ENCODE results near the gene CNTNAP2. TPM values are rescaled to one million over a fixed set of nuclear protein-coding genes. Genes with fewer than 3 reads are reported as not detected.

Gene CNTNAP2
- total and polyA plus RNA-seq, 3 experiments from 2014 or later, result not detected

DNA sequence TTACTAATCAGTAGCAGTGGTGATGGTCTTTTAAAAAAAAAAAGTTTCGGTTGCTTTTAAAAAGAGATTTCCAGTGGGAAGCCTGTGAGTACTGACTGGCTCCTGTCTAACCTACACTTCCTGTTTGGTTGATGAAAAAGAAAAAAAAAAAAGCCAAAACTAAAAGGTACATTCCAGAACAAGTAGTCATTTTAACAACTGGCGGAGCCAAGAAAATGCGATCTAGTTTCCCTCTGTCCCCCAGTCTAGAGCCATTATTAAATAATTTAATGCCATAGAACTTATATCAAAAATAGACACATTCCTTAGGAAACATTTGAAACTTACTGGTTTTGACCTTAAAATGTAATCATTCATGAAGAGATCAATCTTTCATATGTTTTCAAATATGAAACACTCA, 2219.8 kb downstream of the CNTNAP2 start:
- Histone ChIP-seq H3K9me3 (ENCODE audit: low read length) (no peaks in the 10 kb centered on the region), H3K4me1 (ENCODE audit: insufficient read depth, low read length) (no peaks in the 10 kb centered on the region), H3K36me3 (ENCODE audit: insufficient read depth, low read length) (no peaks in the 10 kb centered on the region), H3K27ac (ENCODE audit: low read depth, low read length) (no peak overlapping the region), H3K4me3 (ENCODE audit: low read length) (no peak overlapping the region), H3K27me3 (ENCODE audit: insufficient read depth, low read length, poor library complexity, severe bottlenecking) (peaks cover 7% of the 10 kb centered on the region)
- Mint-ChIP-seq H3K4me3 (no peak overlapping the region), H3K9me3 (peaks cover 0 to 3% (median 0%) of the 10 kb centered on the region in 5 donors), H3K27me3 (peaks cover 26 to 70% of the 10 kb centered on the region in 2 donors), H3K27ac (no peak overlapping the region), H3K4me1 (peaks cover 4 to 20% (median 15%) of the 10 kb centered on the region in 3 donors), H3K36me3 (peaks cover 0 to 1% (median 0%) of the 10 kb centered on the region in 3 donors)
- no peak for DNase-seq
- CTCF ChIA-PET, result no interaction called here
- POLR2A ChIA-PET, result no interaction called here

DNA sequence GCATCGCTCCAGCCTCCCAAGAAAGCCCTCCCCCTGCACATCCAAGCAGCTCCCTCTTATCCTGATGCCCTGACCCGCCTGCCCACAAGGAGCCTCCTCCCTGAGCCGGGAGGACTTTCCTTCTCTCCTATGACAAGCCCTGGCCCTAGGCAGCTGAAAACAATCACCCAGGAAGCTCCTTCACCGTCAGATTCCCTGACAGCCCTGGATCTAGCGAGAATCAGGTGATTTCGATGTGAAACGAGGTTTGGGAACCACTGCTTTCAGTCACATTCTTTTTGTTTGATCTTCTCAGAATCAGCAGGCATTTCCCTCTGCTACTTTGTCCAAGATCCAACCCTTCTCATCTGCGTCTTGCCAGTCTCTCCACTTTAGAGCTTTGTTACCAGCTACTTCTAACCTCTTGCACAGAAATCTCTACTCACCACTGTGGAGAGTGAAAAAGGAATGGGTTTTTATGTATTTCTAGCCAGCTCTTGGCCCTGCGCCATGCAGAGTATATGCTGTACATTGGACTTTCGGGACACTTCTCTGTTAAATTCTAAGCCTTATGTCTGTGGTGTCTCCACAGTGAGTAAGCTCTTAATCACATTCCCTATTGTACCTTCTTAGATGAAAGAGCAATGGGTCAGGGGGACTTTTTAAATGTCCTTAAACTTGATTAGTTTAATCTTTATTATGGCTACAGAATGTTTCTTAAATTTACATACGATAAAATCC, 2220.8 kb downstream of the CNTNAP2 start:
- POLR2A ChIA-PET, result no interaction called here
- H3K27ac Mint-ChIP-seq, result no peak overlapping the region
- CTCF ChIA-PET, result no interaction called here
- Histone ChIP-seq H3K36me3 (ENCODE audit: insufficient read depth, low read length) (no peaks in the 10 kb centered on the region), H3K27ac (ENCODE audit: low read depth, low read length) (no peak overlapping the region), H3K4me3 (ENCODE audit: low read length) (no peak overlapping the region), H3K4me1 (ENCODE audit: insufficient read depth, low read length) (no peaks in the 10 kb centered on the region), H3K9me3 (ENCODE audit: low read length) (no peaks in the 10 kb centered on the region), H3K27me3 (ENCODE audit: insufficient read depth, low read length, poor library complexity, severe bottlenecking) (peaks cover 11% of the 10 kb centered on the region)
- peaks cover 0 to 2% (median 0%) of the 10 kb centered on the region in 5 donors for H3K9me3 Mint-ChIP-seq
- H3K4me3 Mint-ChIP-seq, result no peak overlapping the region
- H3K4me1 Mint-ChIP-seq, result peaks cover 4 to 20% (median 15%) of the 10 kb centered on the region in 3 donors
- no peak for DNase-seq
- peaks cover 32 to 77% of the 10 kb centered on the region in 2 donors for H3K27me3 Mint-ChIP-seq
- H3K36me3 Mint-ChIP-seq, result no peaks in the 10 kb centered on the region

DNA sequence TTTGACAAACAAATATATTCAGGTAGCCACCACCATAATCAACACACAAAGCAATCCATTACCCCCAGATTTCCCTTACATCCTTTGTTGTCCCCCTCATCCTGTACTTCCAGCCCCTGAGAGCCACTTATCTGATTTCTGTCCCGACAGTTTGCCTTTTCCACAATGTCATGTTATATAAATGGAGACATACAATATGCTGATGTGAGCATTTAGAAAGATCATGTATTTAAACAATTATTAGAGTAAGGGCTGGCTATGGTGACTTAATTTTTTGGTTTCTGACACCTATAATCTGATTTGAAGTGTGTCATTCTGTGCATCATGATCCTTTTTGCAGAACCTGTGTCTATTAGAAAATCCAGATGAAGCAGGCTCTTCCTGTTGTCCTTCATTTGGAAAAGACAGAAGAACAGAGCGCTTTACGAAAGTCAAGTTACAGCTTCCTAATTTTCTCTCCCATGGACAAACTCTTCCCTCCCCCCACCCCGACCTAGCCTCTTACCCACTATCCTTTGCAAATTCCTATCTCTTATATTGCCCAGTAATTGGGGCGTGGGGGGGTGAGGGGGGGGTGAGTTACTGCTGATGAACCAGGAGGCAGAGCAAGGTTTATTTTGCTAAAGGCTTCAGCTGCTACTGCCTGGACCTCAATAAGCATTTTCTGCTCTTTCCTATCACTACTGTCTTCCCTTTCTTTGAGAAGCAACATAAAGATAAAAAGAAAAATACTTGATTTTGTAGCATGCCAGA, 2221.6 kb downstream of the CNTNAP2 start:
- peak overlapping the region in 1 of 7 donors; percentile 59 for H3K4me3 Mint-ChIP-seq
- peaks cover 4 to 20% (median 15%) of the 10 kb centered on the region in 3 donors for H3K4me1 Mint-ChIP-seq
- POLR2A ChIA-PET, result no interaction called here
- CTCF ChIA-PET, result no interaction called here
- Histone ChIP-seq H3K27ac (ENCODE audit: low read depth, low read length) (no peak overlapping the region), H3K4me3 (ENCODE audit: low read length) (no peak overlapping the region), H3K4me1 (ENCODE audit: insufficient read depth, low read length) (no peaks in the 10 kb centered on the region), H3K9me3 (ENCODE audit: low read length) (no peaks in the 10 kb centered on the region), H3K27me3 (ENCODE audit: insufficient read depth, low read length, poor library complexity, severe bottlenecking) (peaks cover 11% of the 10 kb centered on the region), H3K36me3 (ENCODE audit: insufficient read depth, low read length) (no peaks in the 10 kb centered on the region)
- peak overlapping the region in 1 of 8 donors; percentile 48 for H3K27ac Mint-ChIP-seq
- H3K36me3 Mint-ChIP-seq, result no peaks in the 10 kb centered on the region
- peaks cover 32 to 85% of the 10 kb centered on the region in 2 donors for H3K27me3 Mint-ChIP-seq
- no peak for DNase-seq
- H3K9me3 Mint-ChIP-seq, result no peaks in the 10 kb centered on the region

DNA sequence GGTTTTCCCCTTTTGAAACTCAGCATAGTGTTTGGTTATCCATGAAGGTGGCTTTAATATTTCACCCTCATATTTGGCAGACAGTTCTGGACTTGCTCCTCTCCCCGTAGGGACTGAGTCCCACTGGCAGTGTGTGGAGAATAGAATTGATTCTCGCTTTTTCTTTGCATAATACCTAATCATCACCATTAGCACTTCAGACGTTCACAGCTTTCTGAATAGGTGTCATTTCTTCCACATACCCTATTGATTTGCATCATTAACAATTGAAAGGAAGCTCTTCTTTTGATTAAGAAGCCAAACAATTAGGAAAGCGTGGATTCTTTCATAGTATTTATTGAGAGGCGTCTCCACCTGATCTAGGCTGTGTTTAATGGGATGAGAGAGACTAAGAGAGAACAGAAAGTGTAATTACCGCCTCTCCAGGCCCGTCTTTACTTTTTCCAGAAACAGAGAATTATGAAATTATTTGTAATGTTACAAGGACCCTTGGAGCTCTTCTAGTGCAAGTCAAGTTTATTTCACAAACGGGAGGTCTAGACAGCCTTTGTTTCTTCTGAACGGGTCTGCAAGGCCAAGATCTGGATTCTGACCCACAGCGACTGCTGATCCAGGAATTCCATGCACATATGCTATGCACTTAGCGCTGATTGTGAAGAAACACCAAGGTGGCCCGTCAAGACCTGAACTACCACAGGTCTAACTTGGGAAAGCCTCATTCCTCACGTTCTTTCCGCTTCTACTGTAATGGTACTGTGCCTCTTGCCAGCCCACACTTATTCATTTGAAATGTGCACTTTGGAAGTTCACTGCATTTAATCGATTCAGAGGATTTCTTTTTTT, 2224.1 kb downstream of the CNTNAP2 start:
- no peak overlapping the region for H3K4me3 ChIP-seq (ENCODE audit: low read length)
- peaks cover 11% of the 10 kb centered on the region for H3K27me3 ChIP-seq (ENCODE audit: insufficient read depth, low read length, poor library complexity, severe bottlenecking)
- H3K4me3 Mint-ChIP-seq, result peak overlapping the region in 2 of 7 donors; percentile 0 to 20
- ChIA-PET POLR2A (no interaction called here), CTCF (no interaction called here)
- peaks cover 4 to 20% (median 15%) of the 10 kb centered on the region in 3 donors for H3K4me1 Mint-ChIP-seq
- no peak overlapping the region for H3K27ac ChIP-seq (ENCODE audit: low read depth, low read length)
- DNase-seq, result no peak
- no peaks in the 10 kb centered on the region for H3K9me3 Mint-ChIP-seq
- no peak overlapping the region for H3K27ac Mint-ChIP-seq
- H3K27me3 Mint-ChIP-seq, result peaks cover 34 to 89% of the 10 kb centered on the region in 2 donors
- H3K9me3 ChIP-seq (ENCODE audit: low read length), result no peaks in the 10 kb centered on the region
- no peaks in the 10 kb centered on the region for H3K36me3 ChIP-seq (ENCODE audit: insufficient read depth, low read length)
- H3K36me3 Mint-ChIP-seq, result no peaks in the 10 kb centered on the region
- H3K4me1 ChIP-seq (ENCODE audit: insufficient read depth, low read length), result no peaks in the 10 kb centered on the region

DNA sequence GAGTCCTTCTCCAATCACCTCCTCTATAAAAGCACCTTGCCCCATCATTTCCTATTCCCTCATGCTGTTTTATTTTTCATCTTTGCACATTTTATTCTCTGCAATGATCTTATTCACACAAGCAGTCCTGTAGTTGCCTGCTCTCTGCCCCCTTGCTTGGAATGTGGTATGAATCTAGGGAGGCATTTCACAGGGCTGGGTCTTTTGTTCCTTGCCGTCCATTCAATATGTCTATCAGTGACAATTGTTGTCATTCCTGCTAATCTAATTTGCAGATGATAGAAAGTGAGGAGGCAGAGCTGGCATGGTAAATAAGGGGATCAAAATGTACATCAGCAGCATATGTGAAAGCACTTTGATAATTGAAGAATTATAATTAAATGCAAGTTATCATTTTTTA, 2227.8 kb downstream of the CNTNAP2 start:
- Mint-ChIP-seq H3K36me3 (no peaks in the 10 kb centered on the region), H3K9me3 (no peaks in the 10 kb centered on the region), H3K27me3 (peaks cover 23 to 52% of the 10 kb centered on the region in 2 donors), H3K4me1 (peaks cover 2 to 12% (median 7%) of the 10 kb centered on the region in 3 donors), H3K27ac (no peak overlapping the region), H3K4me3 (no peak overlapping the region)
- Histone ChIP-seq H3K36me3 (ENCODE audit: insufficient read depth, low read length) (no peaks in the 10 kb centered on the region), H3K27ac (ENCODE audit: low read depth, low read length) (no peak overlapping the region), H3K27me3 (ENCODE audit: insufficient read depth, low read length, poor library complexity, severe bottlenecking) (peaks cover 4% of the 10 kb centered on the region), H3K4me1 (ENCODE audit: insufficient read depth, low read length) (no peaks in the 10 kb centered on the region), H3K9me3 (ENCODE audit: low read length) (no peaks in the 10 kb centered on the region), H3K4me3 (ENCODE audit: low read length) (no peak overlapping the region)
- ChIA-PET POLR2A (no interaction called here), CTCF (no interaction called here)
- DNase-seq, result no peak

DNA sequence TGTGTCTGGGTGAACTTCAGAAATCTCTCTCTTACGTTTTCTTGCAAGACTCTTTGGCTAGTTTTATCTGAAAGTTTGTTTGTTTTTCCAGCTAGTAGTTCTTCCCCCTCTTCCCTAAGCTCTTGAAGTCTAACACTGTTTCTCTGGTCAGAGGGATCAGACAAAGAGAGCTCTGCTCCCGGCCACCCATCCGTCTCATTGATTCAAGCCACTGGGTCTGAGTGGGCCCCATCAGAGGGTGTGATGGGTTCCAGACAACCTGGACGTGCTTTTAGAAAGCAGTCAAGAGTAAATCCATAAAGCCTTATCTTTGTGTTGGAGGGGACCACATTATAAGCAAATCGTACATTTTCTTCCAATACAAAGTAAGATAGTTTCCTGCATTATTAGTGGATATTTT, 2231.4 kb downstream of the CNTNAP2 start:
- H3K9me3 ChIP-seq (ENCODE audit: low read length), result no peaks in the 10 kb centered on the region
- no peak for DNase-seq
- no peaks in the 10 kb centered on the region for H3K4me1 Mint-ChIP-seq
- H3K27me3 Mint-ChIP-seq, result peaks cover 10 to 19% of the 10 kb centered on the region in 2 donors
- no peaks in the 10 kb centered on the region for H3K36me3 Mint-ChIP-seq
- no peaks in the 10 kb centered on the region for H3K9me3 Mint-ChIP-seq
- no peak overlapping the region for H3K4me3 Mint-ChIP-seq
- H3K4me3 ChIP-seq (ENCODE audit: low read length), result no peak overlapping the region
- H3K27me3 ChIP-seq (ENCODE audit: insufficient read depth, low read length, poor library complexity, severe bottlenecking), result no peaks in the 10 kb centered on the region
- ChIA-PET POLR2A (no interaction called here), CTCF (no interaction called here)
- no peaks in the 10 kb centered on the region for H3K4me1 ChIP-seq (ENCODE audit: insufficient read depth, low read length)
- H3K36me3 ChIP-seq (ENCODE audit: insufficient read depth, low read length), result no peaks in the 10 kb centered on the region
- no peak overlapping the region for H3K27ac ChIP-seq (ENCODE audit: low read depth, low read length)
- no peak overlapping the region for H3K27ac Mint-ChIP-seq

DNA sequence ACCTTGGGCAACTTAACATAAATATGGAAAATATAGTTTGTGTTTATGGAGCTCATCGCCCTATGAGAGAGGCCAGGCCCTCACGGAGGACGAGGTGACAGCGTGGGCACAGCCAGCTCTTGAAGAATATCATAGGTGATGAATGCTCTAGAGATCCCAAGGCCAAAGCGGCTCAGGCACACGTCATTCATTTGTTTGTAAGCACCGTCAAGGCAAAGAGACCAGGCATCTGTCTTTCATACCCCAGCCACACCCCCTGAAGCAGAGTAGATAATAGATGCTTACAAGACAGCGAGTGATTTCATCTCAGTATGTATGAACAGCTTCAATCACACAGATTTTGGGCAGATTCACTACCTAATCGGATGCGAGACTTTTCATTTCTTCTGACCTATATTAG, 2231.9 kb downstream of the CNTNAP2 start:
- Histone ChIP-seq H3K36me3 (ENCODE audit: insufficient read depth, low read length) (no peaks in the 10 kb centered on the region), H3K27me3 (ENCODE audit: insufficient read depth, low read length, poor library complexity, severe bottlenecking) (no peaks in the 10 kb centered on the region), H3K4me1 (ENCODE audit: insufficient read depth, low read length) (no peaks in the 10 kb centered on the region), H3K9me3 (ENCODE audit: low read length) (no peaks in the 10 kb centered on the region), H3K4me3 (ENCODE audit: low read length) (no peak overlapping the region), H3K27ac (ENCODE audit: low read depth, low read length) (no peak overlapping the region)
- no peak for DNase-seq
- Mint-ChIP-seq H3K36me3 (no peaks in the 10 kb centered on the region), H3K4me3 (no peak overlapping the region), H3K4me1 (no peaks in the 10 kb centered on the region), H3K27ac (no peak overlapping the region), H3K27me3 (peaks cover 10 to 14% of the 10 kb centered on the region in 2 donors), H3K9me3 (no peaks in the 10 kb centered on the region)
- POLR2A ChIA-PET, result no interaction called here
- CTCF ChIA-PET, result no interaction called here

DNA sequence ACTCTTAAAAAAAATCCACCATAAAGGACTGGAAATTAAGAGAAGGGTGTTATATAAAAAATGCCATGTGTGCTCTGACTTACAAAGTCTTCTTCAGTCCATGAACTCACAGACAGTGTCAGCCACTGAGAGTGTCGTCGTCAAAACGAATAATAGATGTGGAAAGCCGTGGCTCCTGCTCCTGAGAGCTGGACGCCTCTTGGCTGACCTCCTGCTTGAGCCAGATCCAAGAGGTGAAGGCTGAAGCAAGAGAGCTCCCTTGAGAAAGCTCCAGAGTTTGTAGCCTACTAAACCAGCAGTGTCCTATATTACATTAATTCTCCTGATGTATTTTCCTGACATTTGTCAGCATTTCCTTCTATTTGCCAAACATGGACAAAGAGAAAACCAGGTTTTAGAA, 2239.7 kb downstream of the CNTNAP2 start:
- no peaks in the 10 kb centered on the region for H3K4me1 ChIP-seq (ENCODE audit: insufficient read depth, low read length)
- ChIA-PET CTCF (no interaction called here), POLR2A (no interaction called here)
- Mint-ChIP-seq H3K36me3 (peaks cover 0 to 2% (median 0%) of the 10 kb centered on the region in 3 donors), H3K4me1 (no peaks in the 10 kb centered on the region), H3K4me3 (no peak overlapping the region), H3K9me3 (no peaks in the 10 kb centered on the region), H3K27me3 (peaks cover 3 to 12% of the 10 kb centered on the region in 2 donors), H3K27ac (no peak overlapping the region)
- no peaks in the 10 kb centered on the region for H3K36me3 ChIP-seq (ENCODE audit: insufficient read depth, low read length)
- no peak for DNase-seq
- H3K4me3 ChIP-seq (ENCODE audit: low read length), result no peak overlapping the region
- no peaks in the 10 kb centered on the region for H3K9me3 ChIP-seq (ENCODE audit: low read length)
- H3K27me3 ChIP-seq (ENCODE audit: insufficient read depth, low read length, poor library complexity, severe bottlenecking), result no peaks in the 10 kb centered on the region
- no peak overlapping the region for H3K27ac ChIP-seq (ENCODE audit: low read depth, low read length)

Measured in CD8-positive, alpha-beta memory T cell (primary cell).